ENCODE results near the gene ABCG1.

ABCG1 gene

DNA sequence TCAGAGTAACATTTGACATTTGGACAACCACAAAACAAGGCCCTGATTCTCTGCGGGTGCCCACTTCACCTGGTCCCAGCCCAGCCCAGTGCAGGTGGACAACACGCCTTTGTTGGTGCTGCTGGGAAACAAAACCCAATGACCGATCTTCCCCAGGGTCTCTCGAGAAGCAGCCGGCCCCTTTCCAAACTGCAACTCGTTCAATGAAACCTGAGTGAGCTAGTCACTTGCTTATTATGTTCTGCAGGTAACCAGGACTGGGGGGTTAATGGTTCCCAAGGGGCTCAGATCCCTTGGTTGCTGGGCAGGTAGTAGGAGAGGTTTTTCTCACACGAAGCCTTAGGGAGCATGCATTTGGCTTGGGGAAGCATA is 42.9 kb downstream of the ABCG1 start:
- DNase-seq, result peak in 1 of 10 donors; percentile 52
- intact Hi-C loops (cut with DNase I), result no loop called here

DNA sequence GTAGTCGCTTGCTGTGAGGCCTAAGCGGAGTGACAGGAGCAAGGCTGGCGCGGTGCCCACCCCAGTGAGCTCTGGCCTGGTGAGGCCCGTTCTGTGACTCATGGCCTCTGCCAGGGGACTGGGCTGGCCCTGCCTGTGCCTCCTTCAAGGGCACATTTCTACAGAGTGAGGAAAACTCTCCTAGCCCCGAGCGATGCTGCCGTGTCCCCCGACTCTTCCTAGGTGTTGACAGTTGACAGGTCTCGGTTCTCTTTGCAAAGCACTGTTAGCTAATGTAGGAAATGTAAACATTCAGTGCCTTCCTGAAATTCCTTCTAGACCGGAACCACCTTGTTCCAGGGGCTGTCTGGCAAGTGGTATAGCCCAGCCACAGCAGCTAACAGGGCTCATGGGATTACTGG is 43.9 kb downstream of the ABCG1 start:
- DNase-seq, result peak in 7 of 10 donors; percentile 46 to 93 (median 72)
- intact Hi-C loops (cut with DNase I), result no loop called here

DNA sequence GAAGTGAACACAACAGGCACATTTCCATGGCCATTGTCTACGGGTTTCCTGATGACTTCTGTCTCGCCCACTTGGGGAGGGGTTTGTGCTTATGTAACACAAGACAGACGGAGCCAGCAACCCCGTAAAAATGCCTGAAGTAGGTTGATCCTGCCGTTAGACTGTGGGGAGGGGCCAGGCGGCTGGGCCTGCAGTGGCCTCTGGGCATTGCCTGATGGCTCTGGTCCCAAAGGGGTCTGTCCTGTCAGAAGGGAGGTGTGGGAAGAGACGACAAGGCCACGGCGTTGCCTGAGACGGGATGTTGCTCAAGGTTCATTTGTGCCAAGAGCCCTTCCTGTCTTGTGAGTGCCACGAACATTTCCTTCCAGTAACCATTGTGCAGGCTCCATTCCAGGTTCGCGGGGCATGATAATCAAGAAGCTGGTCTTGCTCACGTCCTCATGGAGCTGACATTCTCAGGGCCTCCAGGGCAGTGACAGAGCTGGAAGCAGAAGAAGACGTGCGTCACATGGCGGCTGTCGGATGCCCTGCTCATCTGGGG is 44.7 kb downstream of the ABCG1 start:
- DNase-seq, result peak in 1 of 10 donors; percentile 52
- intact Hi-C loops (cut with DNase I), result no loop called here

DNA sequence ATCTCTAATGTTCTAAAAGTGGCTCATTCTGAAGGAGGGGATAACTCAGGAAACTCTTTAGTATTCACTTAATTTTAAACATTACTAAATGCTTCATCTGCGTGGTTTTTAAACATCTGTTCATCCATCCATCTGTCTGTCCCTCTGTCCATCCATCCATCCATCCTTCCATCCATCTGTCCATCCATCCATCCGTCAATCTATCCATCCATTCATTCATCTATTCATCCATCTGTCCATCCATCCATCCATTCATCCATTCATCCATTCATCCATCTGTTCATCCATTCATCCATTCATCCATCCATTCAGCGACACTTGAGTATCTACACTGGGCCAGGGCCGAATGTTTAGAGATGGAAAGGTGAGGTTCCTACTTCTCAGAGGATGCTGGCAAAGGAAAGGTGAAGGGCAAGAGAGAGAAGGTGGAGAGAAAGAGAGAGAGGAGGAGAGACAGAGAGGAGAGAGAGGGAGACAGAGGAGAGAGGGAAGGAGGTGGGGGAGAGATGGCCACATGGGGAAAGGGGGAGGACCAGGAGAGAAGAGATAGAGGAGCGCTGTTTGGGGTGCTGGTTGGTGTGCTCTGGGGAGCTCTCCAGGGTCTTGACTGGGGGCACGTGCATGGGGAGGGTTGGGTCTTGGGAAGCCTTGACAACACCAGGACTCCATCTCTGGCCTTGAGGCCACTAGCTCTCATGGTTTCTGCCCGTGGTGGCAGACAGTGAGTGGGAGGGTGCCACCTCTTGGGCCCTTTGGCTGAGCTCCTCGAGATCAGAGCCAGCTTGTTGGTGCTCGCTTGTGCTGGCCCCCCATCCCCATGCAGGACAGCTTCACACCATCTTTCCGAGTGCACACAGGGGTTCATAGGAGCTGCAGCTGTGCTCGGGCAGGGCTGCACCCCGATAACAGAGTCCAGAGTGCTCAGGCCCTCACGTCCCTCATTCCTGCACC is 45.6 kb downstream of the ABCG1 start:
- DNase-seq, result peak in 1 of 10 donors; percentile 37
- intact Hi-C loops (cut with DNase I), result no loop called here

DNA sequence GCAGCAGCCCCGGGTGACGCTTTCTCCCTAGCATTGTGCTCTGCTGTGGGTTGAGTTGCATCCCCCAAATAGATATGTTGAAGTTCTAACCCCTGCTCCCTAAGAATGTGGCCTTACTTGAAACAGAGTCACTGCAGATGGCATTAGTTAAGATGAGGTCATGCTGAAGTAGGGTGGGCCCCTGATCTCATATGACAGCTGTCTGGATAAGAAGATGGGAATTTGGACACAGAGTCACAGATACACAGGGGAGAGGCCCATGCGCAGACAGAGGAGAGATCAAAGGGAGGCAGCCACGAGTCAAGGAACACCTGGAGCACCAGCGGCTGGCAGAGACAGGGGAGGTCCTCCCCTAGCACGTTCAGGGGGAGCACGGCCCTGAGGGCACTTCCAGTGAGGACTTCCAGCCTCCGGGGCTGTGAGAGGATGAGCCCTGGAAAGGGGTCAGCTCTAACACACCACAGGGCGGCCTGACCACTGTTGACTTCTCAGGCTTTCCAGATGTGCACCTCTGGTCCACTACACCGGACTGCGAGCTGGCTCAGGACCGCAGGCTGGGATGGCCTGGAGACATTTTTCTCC is 46.4 kb downstream of the ABCG1 start:
- intact Hi-C loops (cut with DNase I), result no loop called here
- DNase-seq, result peak in 1 of 10 donors; percentile 54

DNA sequence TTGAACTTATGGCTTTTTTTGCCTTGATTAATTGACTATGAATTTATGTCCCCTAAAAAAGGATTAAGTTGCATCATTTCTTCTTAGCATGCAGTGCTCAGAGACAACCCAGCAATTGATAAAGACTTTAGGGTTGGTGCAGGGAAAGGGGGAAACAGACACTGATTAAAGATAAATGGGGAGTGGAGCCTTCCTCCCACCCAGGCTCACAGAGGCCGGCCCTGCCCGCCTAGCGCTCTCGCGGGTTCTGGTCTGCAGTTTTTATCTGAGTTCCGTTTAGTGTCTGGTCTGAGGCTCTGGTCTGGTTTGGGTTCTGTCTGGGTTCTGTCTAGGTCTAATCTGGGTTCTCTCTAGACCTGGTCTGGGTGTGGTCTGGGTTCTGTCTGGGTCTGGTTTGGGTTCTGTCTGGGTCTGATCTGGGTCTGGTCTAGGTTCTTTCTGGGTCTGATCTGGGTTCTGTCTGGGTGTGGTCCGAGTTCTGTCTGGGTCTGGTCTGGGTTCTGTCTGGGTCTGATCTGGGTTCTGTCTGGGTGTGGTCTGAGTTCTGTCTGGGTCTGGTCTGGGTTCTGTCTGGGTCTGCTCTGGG is 48.1 kb downstream of the ABCG1 start:
- DNase-seq, result peak in 1 of 10 donors; percentile 19
- intact Hi-C loops (cut with DNase I), result no loop called here

DNA sequence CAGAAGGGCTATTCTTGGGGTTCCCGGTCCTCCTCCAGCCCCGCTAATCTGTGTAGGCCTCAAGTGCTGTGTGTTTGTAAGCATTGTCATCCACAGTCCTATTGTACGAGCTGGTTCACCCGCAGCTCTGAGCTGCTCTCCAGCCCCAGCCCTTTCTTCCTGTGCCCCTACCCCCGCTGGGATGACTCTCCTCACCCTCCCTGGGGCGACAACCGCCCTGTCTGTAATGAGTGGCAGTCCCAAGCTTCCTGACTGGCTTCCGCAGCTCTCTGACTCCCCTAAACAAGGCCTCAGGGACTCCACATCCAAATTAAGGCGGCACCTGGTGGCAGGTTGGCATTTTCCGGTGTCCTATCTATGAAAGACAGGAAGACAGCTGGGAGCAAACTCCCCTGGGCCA is 50.4 kb downstream of the ABCG1 start:
- intact Hi-C loops (cut with DNase I), result no loop called here
- DNase-seq, result peak in 3 of 10 donors; percentile 15 to 39 (median 24)

DNA sequence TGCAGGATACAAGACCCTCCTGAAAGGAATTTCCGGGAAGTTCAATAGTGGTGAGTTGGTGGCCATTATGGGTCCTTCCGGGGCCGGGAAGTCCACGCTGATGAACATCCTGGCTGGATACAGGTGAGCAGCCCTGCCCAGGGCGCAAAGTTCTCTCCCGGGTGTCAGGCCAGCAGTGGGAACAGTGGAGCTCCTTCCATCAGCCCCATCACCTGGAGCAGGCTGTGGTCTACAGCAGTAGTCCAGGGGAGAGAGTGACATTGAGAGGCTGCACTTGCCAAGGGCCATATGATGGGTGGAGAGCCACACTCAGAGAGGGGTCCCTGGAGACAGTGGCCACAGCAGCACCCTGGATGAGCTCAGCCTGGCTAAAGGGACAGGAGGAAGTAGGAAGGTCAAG is 52.1 kb downstream of the ABCG1 start:
- peak in 3 of 10 donors; percentile 2 to 59 (median 50) for DNase-seq
- intact Hi-C loops (cut with DNase I), result no loop called here

DNA sequence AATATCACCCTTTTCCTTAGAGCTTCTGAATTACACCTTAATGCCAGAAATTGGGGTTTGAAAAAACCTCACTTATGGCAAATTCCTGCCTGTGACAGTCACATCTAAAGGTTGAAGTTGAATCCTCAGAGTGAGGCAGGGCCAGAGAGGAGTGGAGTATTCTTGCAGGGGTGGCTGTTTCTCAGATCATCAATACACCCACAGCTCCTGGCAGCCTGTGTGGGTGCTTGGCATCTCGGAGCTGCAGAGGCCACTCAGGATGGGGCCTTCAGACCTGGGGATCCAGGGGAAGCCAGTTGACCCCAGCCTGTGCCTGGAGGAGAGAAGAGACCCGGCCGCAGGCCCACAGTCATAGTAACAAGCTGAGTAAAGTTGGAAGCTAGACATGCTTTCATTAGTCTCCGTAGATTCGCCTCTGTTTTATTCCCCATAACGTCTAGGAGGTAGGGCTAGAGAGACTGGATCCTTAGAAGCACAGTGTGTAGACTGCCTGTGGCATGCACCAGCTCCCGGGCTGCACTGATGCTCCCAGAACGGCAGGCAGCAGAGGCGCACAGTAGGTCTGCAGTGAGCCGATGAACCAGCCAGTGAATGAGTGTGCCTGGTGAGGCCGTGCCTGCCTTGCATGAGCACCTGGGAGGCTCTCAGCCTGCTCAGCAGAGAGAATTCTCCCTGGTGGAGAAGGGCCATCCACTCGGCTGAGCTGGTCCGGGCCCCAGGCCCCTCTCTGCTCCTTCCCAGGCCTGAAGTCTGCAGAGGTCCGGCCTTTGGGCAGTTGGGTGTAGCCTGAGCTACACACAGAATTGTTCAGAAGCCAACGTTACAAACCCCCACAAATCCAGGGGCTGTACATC is 53.4 kb downstream of the ABCG1 start:
- DNase-seq, result peak in 1 of 10 donors; percentile 40
- intact Hi-C loops (cut with DNase I), result no loop called here

DNA sequence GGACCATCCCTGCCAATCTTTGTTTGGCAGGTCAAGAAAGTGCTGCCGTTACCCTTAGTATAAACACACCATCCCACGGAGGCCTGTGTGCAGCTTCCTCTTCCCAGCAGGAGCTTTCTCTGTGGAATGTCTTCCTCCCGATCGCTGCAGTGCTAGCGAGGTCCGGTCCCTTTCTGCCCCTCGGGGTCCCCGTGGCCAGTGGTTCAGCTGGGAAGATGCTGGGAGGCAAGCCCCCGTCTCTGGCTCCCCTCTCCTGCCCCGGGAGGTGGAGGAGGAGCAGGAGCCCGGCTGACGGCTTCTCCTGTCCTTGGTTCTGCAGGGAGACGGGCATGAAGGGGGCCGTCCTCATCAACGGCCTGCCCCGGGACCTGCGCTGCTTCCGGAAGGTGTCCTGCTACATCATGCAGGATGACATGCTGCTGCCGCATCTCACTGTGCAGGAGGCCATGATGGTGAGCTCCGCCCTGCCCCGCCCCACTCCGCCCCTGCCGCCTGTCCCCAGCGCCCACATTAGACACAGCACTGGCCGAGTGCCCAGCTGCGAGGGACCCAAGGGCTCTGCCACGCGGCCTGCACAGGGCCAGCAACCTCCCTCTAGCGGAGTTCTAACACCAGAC is 54.2 kb downstream of the ABCG1 start:
- intact Hi-C loops (cut with DNase I), result no loop called here
- DNase-seq, result peak in 3 of 10 donors; percentile 57 to 80 (median 69)

DNA sequence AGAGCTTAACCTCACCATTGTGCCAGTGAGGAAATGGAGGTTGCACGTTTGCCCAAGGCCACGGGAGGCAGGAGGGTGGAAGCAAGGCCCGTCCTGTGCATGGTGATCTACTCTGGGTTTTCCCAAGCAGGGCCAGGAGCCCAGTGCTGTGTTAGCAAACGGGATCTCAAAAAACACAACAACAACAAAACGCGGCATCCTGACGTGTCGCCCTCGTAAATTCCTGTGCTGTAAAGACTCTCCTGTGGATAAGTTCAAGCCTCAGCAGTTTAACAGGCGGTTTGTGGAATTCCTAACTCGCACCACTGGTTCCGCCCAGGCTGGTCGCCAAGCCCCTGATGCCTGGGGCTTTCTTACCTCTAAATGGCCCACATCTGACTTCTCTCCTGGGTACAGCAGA is 57.1 kb downstream of the ABCG1 start:
- intact Hi-C loops (cut with DNase I), result no loop called here
- DNase-seq, result peak in 3 of 10 donors; percentile 6 to 63 (median 34)

DNA sequence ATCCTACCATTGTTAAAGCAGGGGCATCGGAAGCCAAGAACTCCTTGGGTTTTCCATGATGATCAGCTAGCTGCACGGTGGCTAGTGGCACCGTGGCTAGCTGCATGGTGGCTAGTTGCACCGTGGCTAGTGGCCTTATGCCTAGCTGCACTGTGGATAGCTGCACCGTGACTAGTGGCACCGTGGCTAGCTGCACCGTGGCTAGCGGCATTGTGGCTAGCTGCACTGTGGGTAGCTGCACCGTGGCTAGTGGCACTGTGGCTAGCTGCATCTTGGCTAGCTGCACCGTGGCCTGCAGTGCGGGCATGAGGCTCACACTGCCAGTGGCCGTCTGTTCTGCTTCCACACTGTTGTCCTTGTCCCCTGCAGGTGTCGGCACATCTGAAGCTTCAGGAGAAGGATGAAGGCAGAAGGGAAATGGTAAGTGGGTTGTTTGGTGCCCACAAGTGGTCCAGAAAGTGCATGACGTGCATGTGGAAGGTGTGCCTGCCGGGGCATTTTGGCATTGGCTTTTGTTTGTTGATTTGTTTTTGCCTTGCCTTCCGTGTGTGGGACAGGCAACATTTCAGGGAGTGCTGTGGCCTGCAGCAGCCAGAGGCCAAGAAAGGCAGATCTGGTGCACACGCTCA is 57.7 kb downstream of the ABCG1 start:
- intact Hi-C loops (cut with DNase I), result no loop called here
- DNase-seq, result peak in 3 of 10 donors; percentile 20 to 67 (median 50)

DNA sequence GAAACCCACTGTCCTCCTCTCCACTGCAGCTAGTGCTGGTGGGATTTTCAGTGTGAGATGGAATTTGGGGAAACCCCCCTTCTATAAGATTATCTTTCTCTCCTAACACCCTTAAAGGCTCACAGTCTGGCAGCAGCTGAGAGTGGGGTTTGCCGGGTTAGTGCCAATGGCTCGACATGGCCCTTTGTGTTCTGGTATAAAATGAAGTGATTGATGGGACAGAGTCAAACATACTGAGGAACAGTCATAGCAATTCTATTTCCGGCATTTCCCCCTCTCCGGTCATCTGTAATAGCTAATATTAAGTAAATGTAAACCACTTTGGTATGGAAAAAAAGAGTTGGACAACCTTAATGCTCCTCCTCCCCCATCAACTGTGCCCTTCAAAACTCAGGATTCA is 58.7 kb downstream of the ABCG1 start:
- DNase-seq, result peak in 3 of 10 donors; percentile 22 to 75 (median 47)
- intact Hi-C loops (cut with DNase I), result no loop called here

DNA sequence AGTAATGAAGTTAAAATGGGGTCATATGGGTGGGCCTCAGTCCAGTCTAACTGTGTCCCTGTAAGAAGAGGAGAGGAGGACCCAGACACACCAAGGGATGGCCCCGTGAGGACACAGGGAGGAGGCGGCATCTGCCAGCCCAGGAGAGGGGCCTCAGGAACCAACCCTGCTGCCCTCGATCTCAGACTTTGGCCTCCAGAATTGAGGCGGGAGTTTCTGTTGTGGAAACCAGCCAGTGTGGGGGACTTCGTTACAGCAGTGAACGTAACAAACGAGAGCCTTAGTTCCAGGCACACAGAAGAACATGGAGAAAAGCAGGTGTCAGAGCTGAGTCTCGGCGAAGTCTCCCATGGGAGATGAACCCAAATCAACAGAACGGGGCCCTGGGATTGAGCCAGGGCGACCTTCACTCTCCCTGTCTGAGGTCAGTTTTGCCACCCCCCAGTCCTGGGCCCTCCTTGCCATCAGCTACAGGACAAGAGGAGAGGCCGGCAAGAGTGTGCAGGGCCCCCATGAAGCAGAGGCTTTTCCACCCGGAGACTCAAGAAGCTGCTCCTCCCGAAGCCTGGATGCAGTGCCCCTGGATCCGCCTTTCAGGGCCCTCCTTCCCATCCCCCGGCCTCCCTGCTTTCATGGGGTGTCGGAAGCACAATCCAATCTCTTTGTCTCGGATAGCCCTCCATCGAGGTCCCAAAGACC is 59.7 kb downstream of the ABCG1 start:
- peak in 3 of 10 donors; percentile 36 to 74 (median 37) for DNase-seq
- intact Hi-C loops (cut with DNase I), result no loop called here

DNA sequence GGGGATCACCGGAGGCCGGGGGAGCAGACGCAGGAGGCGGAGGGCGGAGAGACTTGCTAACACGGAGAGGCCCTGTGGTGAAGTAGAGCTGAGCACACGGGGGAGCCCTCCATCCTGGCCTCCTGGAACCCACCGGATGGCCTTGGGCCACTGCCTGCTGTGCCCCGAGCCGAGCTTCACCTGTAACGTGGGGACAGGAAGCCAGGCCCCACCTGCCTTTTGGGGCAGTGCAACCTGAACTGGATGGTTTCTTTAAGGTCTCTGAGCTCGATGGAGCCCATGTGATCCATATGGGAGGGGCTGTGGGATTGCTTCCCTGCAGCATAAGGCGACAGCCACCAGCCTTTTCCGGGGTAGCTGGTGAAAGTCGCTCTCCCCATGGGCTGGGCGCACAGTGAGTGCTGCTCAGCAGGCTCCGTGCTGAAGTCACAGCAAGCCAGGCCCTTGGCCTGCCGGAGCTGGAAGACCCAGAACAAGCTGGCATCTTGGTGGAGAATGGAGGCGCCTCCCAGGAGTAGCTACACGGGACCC is 60.5 kb downstream of the ABCG1 start:
- DNase-seq, result peak in 3 of 10 donors; percentile 62 to 70 (median 65)
- intact Hi-C loops (cut with DNase I), result no loop called here

DNA sequence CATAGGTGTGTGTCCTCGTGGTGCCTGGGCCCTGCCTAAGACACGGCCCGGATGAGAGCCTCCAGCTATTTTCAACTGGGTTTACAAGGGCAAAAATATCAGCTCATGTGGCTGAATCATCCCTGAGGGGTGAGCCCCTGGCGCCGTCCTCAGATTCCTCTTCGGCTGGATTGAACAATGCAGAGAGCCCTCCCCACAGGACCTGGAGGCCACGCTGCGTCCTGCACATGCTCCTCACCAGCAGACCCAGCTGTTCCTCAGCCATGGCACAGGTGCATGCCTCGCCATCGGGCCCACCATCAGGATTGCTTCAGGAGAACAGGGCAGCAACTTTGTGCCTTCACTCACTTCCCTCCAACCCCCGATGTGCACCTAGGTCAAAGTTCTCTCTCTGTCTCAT is 60.9 kb downstream of the ABCG1 start:
- DNase-seq, result peak in 3 of 10 donors; percentile 54 to 77 (median 64)
- intact Hi-C loops (cut with DNase I), result no loop called here

DNA sequence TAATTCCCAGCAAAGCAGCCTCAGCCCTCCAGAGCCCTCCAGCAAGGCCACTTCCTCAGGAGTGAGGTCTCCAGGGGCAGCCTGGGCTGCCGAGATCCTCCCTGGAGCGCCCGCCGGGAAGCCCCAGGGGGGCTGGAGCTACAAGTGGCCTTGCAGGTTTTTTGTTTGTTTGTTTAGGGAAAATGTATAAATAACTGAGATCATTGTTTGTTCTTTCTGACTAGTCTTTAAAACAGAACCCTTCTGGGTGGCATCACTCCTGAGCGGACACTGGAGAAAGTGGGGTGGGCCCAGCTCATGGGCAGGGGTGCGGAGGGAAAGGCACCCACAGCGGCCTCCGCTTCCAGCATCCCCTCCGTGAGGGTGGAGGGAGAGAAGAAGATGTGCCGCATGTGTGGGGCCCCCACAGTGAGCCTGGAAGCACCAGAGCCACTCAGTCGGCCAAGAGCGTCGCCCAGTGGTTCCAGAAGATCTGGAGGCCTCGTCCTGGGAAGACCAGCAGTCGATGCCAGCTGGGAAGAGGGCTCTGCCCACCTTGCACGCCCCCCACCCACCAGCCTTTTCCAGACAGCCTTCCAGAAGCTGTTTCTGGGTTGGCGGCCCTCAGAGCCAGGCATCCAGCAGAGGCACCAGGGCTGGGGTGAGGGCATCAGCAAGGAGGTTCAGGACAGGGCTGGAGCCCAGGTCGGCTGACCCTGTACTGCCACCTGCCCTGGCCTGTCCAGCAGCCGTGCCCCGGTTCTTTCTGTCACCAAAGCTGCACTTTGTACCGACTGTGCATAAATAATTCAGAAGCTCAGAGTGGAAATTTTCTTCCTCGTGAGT is 61.6 kb downstream of the ABCG1 start:
- intact Hi-C loops (cut with DNase I), result no loop called here
- peak in 2 of 10 donors; percentile 46 to 65 for DNase-seq

All from posterior cingulate gyrus (tissue), 11 donors.